Smooth muscle cell (in vitro differentiated cells): ENCODE measurements around the gene APBB2. TPM values are rescaled to one million over a fixed set of nuclear protein-coding genes. Genes with fewer than 3 reads are reported as not detected.
A peak's percentile ranks its signal among the peaks of the same experiment; 100 is the strongest.

Experiments used
- DNase-seq: peaks from one replicate; lab custom pipeline; 2025; ENCODE audit not compliant: unreplicated experiment; lab: John Stamatoyannopoulos, UW
- H2AFZ ChIP-seq: fragments of 200-600 bp; sonication (generic); 2 replicates; pipeline ENCODE4 v1.6.0; 2016; ENCODE audit warnings: antibody characterized with exemption, low read depth, mild to moderate bottlenecking
- H3F3A ChIP-seq: fragments of 200-600 bp; sonication (generic); 2 replicates; pipeline ENCODE4 v1.6.0; 2017; ENCODE audit warnings: antibody characterized with exemption, low read depth
- H3K27ac ChIP-seq: fragments of 200-600 bp; sonication (generic); 2 replicates; pipeline ENCODE4 v1.5.1; 2016; ENCODE audit warnings: low read depth, mild to moderate bottlenecking
- H3K27me3 ChIP-seq: fragments of 200-600 bp; sonication (generic); 2 replicates; pipeline ENCODE4 v1.6.1; 2016; ENCODE audit warnings: low read depth, mild to moderate bottlenecking
- H3K36me3 ChIP-seq: fragments of 200-600 bp; sonication (generic); 2 replicates; pipeline ENCODE4 v1.5.1; 2016; ENCODE audit warnings: low read depth
- H3K4me1 ChIP-seq: fragments of 200-600 bp; sonication (generic); 2 replicates; pipeline ENCODE4 v1.5.1; 2016; ENCODE audit warnings: low read depth
- H3K4me2 ChIP-seq: fragments of 200-600 bp; sonication (generic); 2 replicates; pipeline ENCODE4 v1.6.0; 2016; ENCODE audit warnings: mild to moderate bottlenecking
- H3K4me3 ChIP-seq: fragments of 200-600 bp; sonication (generic); 2 replicates; pipeline ENCODE4 v1.5.1; 2016; ENCODE audit warnings: mild to moderate bottlenecking
- H3K79me2 ChIP-seq: fragments of 200-600 bp; sonication (generic); 2 replicates; pipeline ENCODE4 v1.6.0; 2016; ENCODE audit warnings: low read depth, mild to moderate bottlenecking
- H3K9ac ChIP-seq: fragments of 200-600 bp; sonication (generic); 2 replicates; pipeline ENCODE4 v1.6.0; 2016; ENCODE audit warnings: low read depth
- H3K9me3 ChIP-seq: fragments of 200-600 bp; sonication (generic); replicated peaks from 2 replicates; pipeline ENCODE4 v1.5.1; 2016; ENCODE audit warnings: low read depth
- H4K20me1 ChIP-seq: fragments of 200-600 bp; sonication (generic); 2 replicates; pipeline ENCODE4 v1.6.0; 2016; ENCODE audit warnings: low read depth
- CTCF ChIP-seq: fragments of 200-600 bp; sonication (generic); IDR thresholded peaks from 2 replicates; pipeline ENCODE4 v1.5.1; 2017; ENCODE audit warnings: borderline replicate concordance, mild to moderate bottlenecking, antibody characterized with exemption; ENCODE audit not compliant: insufficient read depth, poor library complexity, severe bottlenecking
- WGBS: methylation state at CpG from one replicate; pipeline ENCODE4 v1.1.7; 2016; ENCODE audit warnings: low lambda C conversion rate; 5-methylcytosine and 5-hydroxymethylcytosine counted together
- polyA plus RNA-seq: library from polyadenylated mRNA; unstranded; fragments of >200 nt; fragmentation: Nextera tagmentation; extraction: Ambion mirVana; gene quantifications from 2 replicates; pipeline ENCODE4 v1.2.1, GENCODE V29; 2016
- total RNA-seq: library from RNA; depleted of rRNA; stranded (reverse); fragments of >200 nt; gene quantifications from 2 replicates; pipeline ENCODE4 v1.2.3, GENCODE V29; 2014

APBB2 gene
- total and polyA plus RNA-seq, 2 experiments from 2014 or later: 22.1 to 60.9 TPM

GRCh38 chr4:41120297-41121217, 93.8 kb downstream of the APBB2 start:
- TF ChIP-seq CTCF: no peak
- Histone ChIP-seq H4K20me1 (no peaks in the 10 kb centered on the region), H3K27ac (no peak overlapping the region), H3K4me2 (peak overlapping the region; percentile 33), H3K79me2 (peaks cover 41% of the 10 kb centered on the region), H3K9me3 (no peaks in the 10 kb centered on the region), H3F3A (peaks cover 8% of the 10 kb centered on the region), H3K9ac (no peak overlapping the region), H3K4me3 (no peak overlapping the region), H3K27me3 (no peaks in the 10 kb centered on the region), H3K4me1 (peaks cover 4% of the 10 kb centered on the region), H3K36me3 (no peaks in the 10 kb centered on the region), H2AFZ (no peak overlapping the region)
- WGBS: 72% methylated on average over 12 of the region's 12 CpGs
- peak; percentile 36 for DNase-seq

GRCh38 chr4:41119867-41120295, 94.5 kb downstream of the APBB2 start:
- no peak overlapping the region for H3K27ac ChIP-seq
- no peak for DNase-seq
- H4K20me1 ChIP-seq: no peaks in the 10 kb centered on the region
- no peak overlapping the region for H3K9ac ChIP-seq
- 29% methylated on average over 5 of the region's 5 CpGs for WGBS
- H3K27me3 ChIP-seq: no peaks in the 10 kb centered on the region
- no peak for TF ChIP-seq CTCF
- H3K4me3 ChIP-seq: no peak overlapping the region
- H3K36me3 ChIP-seq: no peaks in the 10 kb centered on the region
- peaks cover 4% of the 10 kb centered on the region for H3K4me1 ChIP-seq
- no peak overlapping the region for H2AFZ ChIP-seq
- peaks cover 48% of the 10 kb centered on the region for H3K79me2 ChIP-seq
- peaks cover 8% of the 10 kb centered on the region for H3F3A ChIP-seq
- peak overlapping the region; percentile 29 for H3K4me2 ChIP-seq
- H3K9me3 ChIP-seq: no peaks in the 10 kb centered on the region

GRCh38 chr4:41111791-41112190, 102.6 kb downstream of the APBB2 start:
- Histone ChIP-seq H3K27me3 (no peaks in the 10 kb centered on the region), H3K36me3 (no peaks in the 10 kb centered on the region), H3K79me2 (peaks cover 62% of the 10 kb centered on the region), H3K4me2 (no peak overlapping the region), H3K4me3 (no peak overlapping the region), H3K27ac (no peak overlapping the region), H3K9ac (no peak overlapping the region), H4K20me1 (peaks cover 25% of the 10 kb centered on the region), H3K9me3 (no peaks in the 10 kb centered on the region), H2AFZ (no peak overlapping the region), H3F3A (no peaks in the 10 kb centered on the region), H3K4me1 (no peaks in the 10 kb centered on the region)
- TF ChIP-seq CTCF: no peak
- DNase-seq: no peak
- WGBS: 94% methylated on average over 2 of the region's 2 CpGs
